A549 (cell line): Measurements from ENCODE around the gene AGRN. TPM values are rescaled to one million over a fixed set of nuclear protein-coding genes. Genes with fewer than 3 reads are reported as not detected.

Experiments used
- ATAC-seq, 2 experiments: fragments of 200-7000 bp in 1 of 2; fragments of >200 bp in 1 of 2; cut with Nextera tagmentation in 1 of 2; cut with Tn5 transposase in 1 of 2; 3 replicates each; pipeline versions ENCODE4 v1.8.0 to v1.9.1; 2018 to 2020; ENCODE audit warnings: mild to moderate bottlenecking in 1 of 2, moderate library complexity in 1 of 2
- CTCF ChIA-PET: fragments of 300-600 bp; sonication (Branson Sonifier 250); formaldehyde crosslinking; extraction: SDS; loops from one replicate; lab custom pipeline; 2021; ENCODE audit warnings: antibody characterized with exemption, inconsistent platforms; lab: Yijun Ruan, JAX
- POLR2A ChIA-PET: fragments of 350-600 bp; formaldehyde crosslinking; extraction: SDS; loops from one replicate; lab custom pipeline; 2021; ENCODE audit warnings: antibody characterized with exemption, inconsistent platforms; lab: Yijun Ruan, JAX
- DNase-seq, 2 experiments: peaks; one replicate each; pipeline versions ENCODE4 v3.0.0 to v3.0.0-alpha.2; 2011 to 2016; ENCODE audit warnings: low read depth in 1 of 2, low spot score in 1 of 2
- FAIRE-seq: peaks from 2 replicates; lab custom pipeline; 2011; peaks lifted over from hg19 to GRCh38; lab: Jason Lieb, UNC
- H3K27ac ChIP-seq, 2 experiments: fragments of >200 bp; sonication (Bioruptor Twin); formaldehyde crosslinking; 3 replicates each; pipeline ENCODE4 v1.5.1; 2016 to 2017
- H3K4me1 ChIP-seq: fragments of >200 bp; sonication (Bioruptor Twin); formaldehyde crosslinking; 3 replicates; pipeline ENCODE4 v1.6.1; 2016
- H3K4me2 ChIP-seq: fragments of >200 bp; sonication (Bioruptor Twin); formaldehyde crosslinking; 3 replicates; pipeline ENCODE4 v1.6.1; 2016
- H3K4me3 ChIP-seq: fragments of >200 bp; sonication (Bioruptor Twin); formaldehyde crosslinking; 3 replicates; pipeline ENCODE4 v1.5.1; 2016
- H3K9me3 ChIP-seq: fragments of >200 bp; sonication (Bioruptor Twin); formaldehyde crosslinking; 3 replicates; pipeline ENCODE4 v1.6.1; 2016
- ATOH8 ChIP-seq: fragments of 250-450 bp; sonication (Bioruptor Pico); IDR thresholded peaks from 2 replicates; pipeline ENCODE4 v1.5.0; 2020; ENCODE audit warnings: low read depth, mild to moderate bottlenecking, moderate library complexity
- BHLHE40 ChIP-seq: IDR thresholded peaks from 2 replicates; pipeline ENCODE4 v1.6.1; 2012; ENCODE audit warnings: low read depth, low read length, inconsistent platforms
- CBX8 ChIP-seq: fragments of 200-600 bp; sonication (generic); IDR thresholded peaks from 2 replicates; pipeline ENCODE4 v1.6.1; 2016
- CHD2 ChIP-seq: fragments of 150-350 bp; IDR thresholded peaks from 2 replicates; pipeline ENCODE4 v1.6.1; 2014; ENCODE audit warnings: low read length; ENCODE audit not compliant: partially characterized antibody
- CHD4 ChIP-seq: fragments of 200-600 bp; sonication (generic); IDR thresholded peaks from 2 replicates; pipeline ENCODE4 v1.6.1; 2016; ENCODE audit warnings: antibody characterized with exemption, mild to moderate bottlenecking, borderline replicate concordance
- CTCF ChIP-seq: fragments of >200 bp; sonication (Bioruptor Twin); formaldehyde crosslinking; IDR thresholded peaks from 3 replicates; pipeline ENCODE4 v1.5.1; 2016
- EHMT2 ChIP-seq: fragments of 200-600 bp; sonication (generic); IDR thresholded peaks from 2 replicates; pipeline ENCODE4 v1.6.1; 2016; ENCODE audit warnings: antibody characterized with exemption, low read depth, mild to moderate bottlenecking, moderate library complexity
- FOSB ChIP-seq: fragments of 250-450 bp; sonication (Bioruptor Pico); IDR thresholded peaks from 2 replicates; pipeline ENCODE4 v1.5.0; 2020; ENCODE audit warnings: mild to moderate bottlenecking, moderate library complexity
- FOXS1 ChIP-seq: fragments of 250-450 bp; sonication (Bioruptor Pico); IDR thresholded peaks from 2 replicates; pipeline ENCODE4 v1.5.0; 2020; ENCODE audit warnings: mild to moderate bottlenecking, moderate library complexity
- HDAC2 ChIP-seq: fragments of 200-600 bp; sonication (generic); IDR thresholded peaks from 2 replicates; pipeline ENCODE4 v1.6.1; 2016
- HMGXB4 ChIP-seq: fragments of 250-450 bp; sonication (Bioruptor Pico); IDR thresholded peaks from 2 replicates; pipeline ENCODE4 v1.5.0; 2021; ENCODE audit warnings: mild to moderate bottlenecking, moderate library complexity, borderline replicate concordance
- HOXB5 ChIP-seq: fragments of 250-450 bp; sonication (Bioruptor Pico); IDR thresholded peaks from 2 replicates; pipeline ENCODE4 v1.5.0; 2020; ENCODE audit warnings: mild to moderate bottlenecking, moderate library complexity
- JUNB ChIP-seq: fragments of >200 bp; sonication (Bioruptor Twin); formaldehyde crosslinking; IDR thresholded peaks from 2 replicates; pipeline ENCODE4 v1.6.1; 2016
- MYC ChIP-seq: IDR thresholded peaks from 2 replicates; pipeline ENCODE4 v1.6.1; 2012; ENCODE audit warnings: mild to moderate bottlenecking, inconsistent platforms, low read length, improper control_type of control experiment, borderline replicate concordance
- NPAS2 ChIP-seq: fragments of 250-450 bp; sonication (Bioruptor Pico); IDR thresholded peaks from 2 replicates; pipeline ENCODE4 v1.8.0; 2022; ENCODE audit warnings: mild to moderate bottlenecking, moderate library complexity, borderline replicate concordance
- NR3C1 ChIP-seq: fragments of >200 bp; sonication (Bioruptor Twin); formaldehyde crosslinking; IDR thresholded peaks from 3 replicates; pipeline ENCODE4 v1.6.1; 2017
- PBX3 ChIP-seq: IDR thresholded peaks from 2 replicates; pipeline ENCODE4 v1.6.1; 2012
- PHF8 ChIP-seq: fragments of 200-600 bp; sonication (generic); IDR thresholded peaks from 2 replicates; pipeline ENCODE4 v1.6.1; 2016; ENCODE audit warnings: low read depth, mild to moderate bottlenecking, antibody characterized with exemption, moderate library complexity, borderline replicate concordance
- RAD21 ChIP-seq, 2 experiments: fragments of >200 bp in 1 of 2; sonication (Bioruptor Twin) in 1 of 2; formaldehyde crosslinking in 1 of 2; IDR thresholded peaks in 1 of 2; conservative IDR thresholded peaks in 1 of 2; 2 replicates in 1 of 2; 3 replicates in 1 of 2; pipeline ENCODE4 v1.6.1; 2012 to 2018; ENCODE audit warnings: inconsistent platforms in 1 of 2
- RARB ChIP-seq: fragments of 250-450 bp; sonication (Bioruptor Pico); IDR thresholded peaks from 2 replicates; pipeline ENCODE4 v1.8.0; 2021; ENCODE audit warnings: mild to moderate bottlenecking, moderate library complexity
- RCOR1 ChIP-seq: fragments of 150-350 bp; IDR thresholded peaks from 2 replicates; pipeline ENCODE4 v1.6.1; 2014; ENCODE audit warnings: antibody characterized with exemption, low read length, low read depth
- RFX5 ChIP-seq: fragments of 450-650 bp; IDR thresholded peaks from 2 replicates; pipeline ENCODE4 v1.7.1; 2014; ENCODE audit warnings: antibody characterized with exemption, mild to moderate bottlenecking, moderate library complexity
- SMC3 ChIP-seq: fragments of >200 bp; sonication (Bioruptor Twin); formaldehyde crosslinking; IDR thresholded peaks from 3 replicates; pipeline ENCODE4 v1.6.1; 2018; ENCODE audit warnings: inconsistent platforms
- TFCP2L1 ChIP-seq: fragments of 250-450 bp; sonication (Bioruptor Pico); IDR thresholded peaks from 2 replicates; pipeline ENCODE4 v1.5.0; 2021; ENCODE audit warnings: mild to moderate bottlenecking
- USF2 ChIP-seq: fragments of 450-650 bp; IDR thresholded peaks from 2 replicates; pipeline ENCODE4 v1.6.1; 2014; ENCODE audit warnings: antibody characterized with exemption
- ZNF302 ChIP-seq: fragments of 250-450 bp; sonication (Bioruptor Pico); IDR thresholded peaks from 2 replicates; pipeline ENCODE4 v1.9.0; 2021; ENCODE audit warnings: inconsistent platforms, mild to moderate bottlenecking, moderate library complexity
- ZSCAN20 ChIP-seq: fragments of 250-450 bp; sonication (Bioruptor Pico); IDR thresholded peaks from 2 replicates; pipeline ENCODE4 v1.8.0; 2022; ENCODE audit warnings: mild to moderate bottlenecking, moderate library complexity
- WGBS: methylation state at CpG from one replicate; pipeline ENCODE4 v1.1.6; 2017; ENCODE audit errors: missing lambda C conversion rate; 5-methylcytosine and 5-hydroxymethylcytosine counted together
- polyA plus RNA-seq, 4 experiments: library from polyadenylated mRNA; depleted of rRNA in 3 of 4; stranded (reverse); fragments of >200 nt; fragmentation: RNase III in 1 of 4; extraction: RNeasy Plus Mini Kit Qiagen cat#74134 plus additional on column Dnase treatment in 1 of 4; gene quantifications; 2 replicates in 3 of 4; 3 replicates in 1 of 4; pipeline ENCODE4 v1.2.3, GENCODE V29; 2011 to 2017

The AGRN gene
- polyA plus RNA-seq, 2 of the 4 experiments (the other 2 are of a cell fraction): 23.9 to 90.9 TPM

- Histone ChIP-seq H3K9me3 (no peaks in the 10 kb centered on the region), H3K4me2 (no peak overlapping the region), H3K4me1 (peaks cover 7% of the 10 kb centered on the region; the same call in 1 of the 3 replicates), H3K27ac (no peak overlapping the region), H3K4me3 (no peak overlapping the region)
- WGBS: 50% methylated on average over 2 of the region's 13 CpGs
- ChIA-PET POLR2A (no interaction called here), CTCF (interaction anchor here (1.4 to 7.6 kb wide), 5 partner anchors 12 to 311 kb away, joined by 5 to 126 read pairs (median 29); no protein-coding TSS in a partner anchor)
- no peak for ATAC-seq
- no peak for DNase-seq
- no peak for FAIRE-seq
- TF ChIP-seq HDAC2 (no peak), RCOR1 (no peak), HOXB5 (CRISPR knock-in tag) (no peak), RAD21 (conservative IDR thresholded peaks at IDR 0.05 in 1 of 2, IDR thresholded peaks at IDR 0.05 in 1 of 2) (no peak), ATOH8 (CRISPR knock-in tag) (no peak), RARB (CRISPR knock-in tag) (no peak), MYC (no peak), HMGXB4 (CRISPR knock-in tag) (no peak), USF2 (no peak), JUNB (no peak), SMC3 (no peak), NR3C1 (no peak), CHD4 (no peak), NPAS2 (CRISPR knock-in tag) (no peak), RFX5 (no peak), FOXS1 (no peak)
Measured at GRCh38 chr1:980137-980571, 39.8 kb upstream of the AGRN start.

GRCh38 chr1:980602-981395 lies 39.1 kb upstream of the AGRN start:
- no peak for FAIRE-seq
- CTCF ChIA-PET: interaction anchor here (1.0 to 7.6 kb wide), 8 partner anchors 9 to 325 kb away, joined by 3 to 126 read pairs (median 10); no protein-coding TSS in a partner anchor
- no peak for ATAC-seq

More at GRCh38 chr1:980602-981395, 39.1 kb upstream of the AGRN start:
- no peaks in the 10 kb centered on the region for H3K9me3 ChIP-seq
- POLR2A ChIA-PET: no interaction called here
- 85% methylated on average over 20 of the region's 35 CpGs for WGBS
- no peak overlapping the region for H3K4me2 ChIP-seq
- H3K27ac ChIP-seq: no peak overlapping the region
- DNase-seq: no peak
- peaks cover 1% of the 10 kb centered on the region; the same call in 1 of the 3 replicates for H3K4me1 ChIP-seq
- no peak for TF ChIP-seq RCOR1
- TF ChIP-seq USF2: no peak
- no peak for TF ChIP-seq JUNB
- no peak for TF ChIP-seq HDAC2
- no peak for TF ChIP-seq ZSCAN20 (CRISPR knock-in tag)
- TF ChIP-seq ZNF302 (CRISPR knock-in tag): no peak
- no peak for TF ChIP-seq TFCP2L1
- no peak for TF ChIP-seq FOSB (CRISPR knock-in tag)
- no peak for TF ChIP-seq CHD2
- no peak for TF ChIP-seq RFX5
- no peak for TF ChIP-seq CBX8
- TF ChIP-seq CTCF: no peak
- no peak for TF ChIP-seq RARB (CRISPR knock-in tag)
- no peak for TF ChIP-seq PHF8
- TF ChIP-seq EHMT2: no peak
- TF ChIP-seq RAD21 (conservative IDR thresholded peaks at IDR 0.05 in 1 of 2, IDR thresholded peaks at IDR 0.05 in 1 of 2): no peak
- TF ChIP-seq PBX3: no peak
- no peak for TF ChIP-seq BHLHE40
- H3K4me3 ChIP-seq: no peak overlapping the region
